Coronary artery (tissue), 2 donors: ENCODE measurements around the gene RPL22L1.
A peak's percentile ranks its signal among the peaks of the same experiment; 100 is the strongest.

Source experiments
- DNase-seq: peaks from one replicate; pipeline ENCODE4 v3.0.0-alpha.2; 2017; ENCODE audit warnings: low spot score
- H3K27ac ChIP-seq, 2 donors: fragments of 200-600 bp; sonication (generic); one replicate each; pipeline ENCODE4 v1.5.1; 2016 to 2019
- H3K4me3 ChIP-seq: fragments of 200-600 bp; sonication (generic); 2 replicates; pipeline ENCODE4 v1.5.1; 2016; ENCODE audit warnings: mild to moderate bottlenecking, moderate library complexity
- TF ChIP-seq, protein P1 (sequence below): fragments of 200-600 bp; sonication (generic); IDR thresholded peaks from one replicate; pipeline ENCODE4 v1.5.1; 2019; ENCODE audit warnings: antibody characterized with exemption

Gene RPL22L1

DNA sequence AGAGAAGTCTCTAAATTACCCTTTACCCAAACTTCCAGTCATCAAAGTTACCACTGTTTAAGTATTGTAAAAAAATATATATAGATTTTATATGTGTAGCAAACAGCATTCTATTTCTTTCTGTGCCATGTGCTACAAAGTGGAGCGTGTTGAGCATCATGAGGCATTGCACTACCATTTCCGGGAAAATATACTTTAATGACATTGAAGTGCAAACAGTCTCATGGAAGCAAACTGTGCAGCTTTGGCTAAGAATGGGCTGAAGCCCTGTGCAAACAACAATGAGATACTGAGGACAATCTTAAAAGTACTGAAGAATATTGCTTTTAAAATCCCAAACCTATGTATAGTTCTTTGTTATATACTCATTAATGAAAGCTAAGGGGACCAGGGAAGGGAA is 6.5 kb upstream of the RPL22L1 start:
- DNase-seq = no peak
- Histone ChIP-seq H3K27ac (no peak overlapping the region), H3K4me3 (no peak overlapping the region)
- TF ChIP-seq, protein P1, sequence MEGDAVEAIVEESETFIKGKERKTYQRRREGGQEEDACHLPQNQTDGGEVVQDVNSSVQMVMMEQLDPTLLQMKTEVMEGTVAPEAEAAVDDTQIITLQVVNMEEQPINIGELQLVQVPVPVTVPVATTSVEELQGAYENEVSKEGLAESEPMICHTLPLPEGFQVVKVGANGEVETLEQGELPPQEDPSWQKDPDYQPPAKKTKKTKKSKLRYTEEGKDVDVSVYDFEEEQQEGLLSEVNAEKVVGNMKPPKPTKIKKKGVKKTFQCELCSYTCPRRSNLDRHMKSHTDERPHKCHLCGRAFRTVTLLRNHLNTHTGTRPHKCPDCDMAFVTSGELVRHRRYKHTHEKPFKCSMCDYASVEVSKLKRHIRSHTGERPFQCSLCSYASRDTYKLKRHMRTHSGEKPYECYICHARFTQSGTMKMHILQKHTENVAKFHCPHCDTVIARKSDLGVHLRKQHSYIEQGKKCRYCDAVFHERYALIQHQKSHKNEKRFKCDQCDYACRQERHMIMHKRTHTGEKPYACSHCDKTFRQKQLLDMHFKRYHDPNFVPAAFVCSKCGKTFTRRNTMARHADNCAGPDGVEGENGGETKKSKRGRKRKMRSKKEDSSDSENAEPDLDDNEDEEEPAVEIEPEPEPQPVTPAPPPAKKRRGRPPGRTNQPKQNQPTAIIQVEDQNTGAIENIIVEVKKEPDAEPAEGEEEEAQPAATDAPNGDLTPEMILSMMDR = no peak

- DNase-seq = no peak
- Histone ChIP-seq H3K27ac (peak overlapping the region; percentile 69 to 91), H3K4me3 (peak overlapping the region; percentile 92)
- TF ChIP-seq, protein P1 = no peak
Measured at GRCh38 chr3:170869239-170869590, 780 bp downstream of the RPL22L1 start.

DNA sequence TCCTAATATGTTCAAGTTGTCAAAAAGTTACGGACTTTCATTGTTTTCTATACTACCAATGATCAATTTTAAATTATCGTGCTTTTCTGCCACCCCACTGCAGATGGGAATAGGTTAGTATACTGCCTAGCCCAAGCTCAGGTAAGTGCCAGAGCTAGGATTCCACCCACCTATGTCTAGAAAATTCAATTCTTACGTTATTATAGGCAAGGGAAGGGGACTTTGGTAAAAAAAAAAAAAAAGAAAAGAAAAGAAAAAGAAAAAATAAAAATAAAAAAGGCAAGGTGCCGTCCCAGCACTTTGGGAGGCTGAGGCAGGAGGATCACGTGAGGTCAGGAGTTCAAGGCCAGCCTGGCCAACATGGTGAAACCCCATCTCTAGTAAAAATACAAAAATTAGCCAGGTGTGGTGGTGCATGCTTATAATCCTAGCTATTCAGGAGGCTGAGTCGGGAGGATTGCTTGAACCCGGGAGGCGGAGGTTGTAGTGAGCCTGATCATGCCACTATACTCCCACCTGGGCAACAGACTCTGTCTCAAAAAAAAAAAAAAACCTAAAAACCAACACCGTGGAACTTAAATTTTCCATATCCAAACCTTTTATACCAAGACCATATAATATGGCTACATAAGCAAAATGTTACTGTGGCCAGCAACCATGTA is 1.3 kb downstream of the RPL22L1 start:
- peak overlapping the region in 1 of 2 donors; percentile 69 for H3K27ac ChIP-seq
- peak overlapping the region; percentile 92 for H3K4me3 ChIP-seq
- DNase-seq = no peak
- TF ChIP-seq, protein P1 = no peak

DNA sequence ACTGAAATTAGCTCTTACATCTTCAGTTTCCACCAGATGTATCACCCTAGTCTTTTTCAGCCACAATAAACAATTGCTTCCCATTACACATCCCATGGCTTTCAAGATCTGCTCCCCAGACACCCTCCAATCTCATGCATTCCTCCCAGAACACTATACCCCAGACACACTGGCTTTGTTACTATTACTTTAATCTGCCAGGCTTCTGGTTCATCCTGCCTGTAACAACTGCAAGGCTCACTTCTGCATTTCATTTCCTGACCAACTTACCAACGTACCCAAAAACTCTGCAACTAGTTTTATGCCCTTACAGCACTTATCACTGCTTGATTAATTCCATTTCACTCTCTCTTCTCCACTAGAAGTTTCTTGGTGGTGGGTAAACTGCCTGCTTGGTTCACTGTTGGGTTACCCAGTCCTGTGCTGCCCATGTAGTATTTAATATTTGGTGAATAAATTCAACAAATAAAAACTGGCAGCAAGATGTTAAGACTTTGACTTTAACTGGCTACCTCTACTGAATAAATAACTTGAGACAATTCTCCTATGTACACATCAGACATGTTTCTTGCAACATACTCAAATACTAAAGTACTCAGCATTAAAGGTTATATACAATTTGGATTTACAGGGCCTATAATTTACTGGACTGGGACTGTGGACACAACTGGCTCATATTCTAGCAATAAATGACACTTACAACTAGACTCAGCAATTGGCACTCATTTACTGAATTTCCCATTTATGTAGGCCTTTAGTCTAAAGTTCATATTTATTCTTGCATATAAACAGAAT is 2.7 kb downstream of the RPL22L1 start:
- TF ChIP-seq, protein P1 = no peak
- no peak overlapping the region for H3K4me3 ChIP-seq
- no peak for DNase-seq
- H3K27ac ChIP-seq = no peak overlapping the region

DNA sequence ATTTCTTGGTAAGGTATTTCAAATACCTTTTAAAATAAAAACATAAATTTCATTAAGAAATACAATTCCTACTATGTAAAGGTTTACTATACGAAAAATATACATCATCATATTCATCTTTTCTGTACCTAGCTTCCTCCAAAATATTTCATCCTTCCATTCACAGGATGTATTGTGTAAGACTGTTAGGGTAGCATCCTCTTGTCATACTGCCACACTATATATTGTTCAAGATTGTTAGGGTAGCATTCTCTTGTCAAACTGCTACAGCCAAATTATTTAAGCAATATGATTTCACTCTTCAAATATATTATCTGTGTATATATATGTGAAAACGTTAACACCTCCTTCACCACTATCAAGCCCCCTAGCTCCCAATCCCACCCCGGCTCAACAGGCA is 3.5 kb downstream of the RPL22L1 start:
- H3K27ac ChIP-seq = no peak overlapping the region
- H3K4me3 ChIP-seq = no peak overlapping the region
- no peak for DNase-seq
- TF ChIP-seq, protein P1 = no peak

DNA sequence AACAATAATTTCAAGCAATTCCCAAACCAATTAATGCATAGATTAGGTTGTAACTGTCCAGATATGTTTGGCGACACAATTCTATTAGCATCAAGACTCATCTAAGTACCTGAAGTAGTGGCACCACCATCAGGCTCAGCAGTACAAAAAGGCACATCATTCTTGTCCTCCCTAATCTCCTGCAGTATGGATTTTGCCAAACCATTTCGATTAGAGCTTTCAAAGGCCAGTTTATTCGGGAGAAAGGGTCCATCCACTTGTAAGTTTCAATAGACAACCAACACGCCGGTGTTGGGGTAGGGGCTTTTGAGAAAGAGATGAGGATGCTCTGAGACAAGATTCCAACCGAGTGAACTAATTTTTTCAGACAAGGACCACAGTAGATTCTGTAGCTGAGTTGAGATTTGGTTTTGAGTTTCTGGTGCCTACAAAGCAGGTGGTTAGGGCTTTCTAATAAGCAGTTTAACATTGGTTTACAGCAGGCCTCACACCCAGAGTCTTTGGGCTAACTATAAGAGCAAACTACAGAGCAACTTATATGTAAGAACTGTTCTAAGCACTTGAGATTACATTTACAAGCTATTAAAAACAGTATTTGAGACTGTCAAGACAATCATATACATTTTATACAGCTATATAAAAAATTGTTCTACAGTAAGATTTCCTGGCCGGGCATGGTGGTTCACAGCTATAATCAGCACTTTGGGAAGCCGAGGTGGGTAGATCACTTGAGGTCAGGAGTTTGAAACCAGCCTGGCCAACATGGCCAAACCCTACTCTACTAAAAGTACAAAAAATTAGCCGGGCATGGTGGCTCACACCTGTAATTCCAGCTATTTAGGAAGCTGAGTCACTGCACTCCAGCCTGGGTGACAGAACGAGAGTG is 4.5 kb downstream of the RPL22L1 start:
- no peak for DNase-seq
- Histone ChIP-seq H3K4me3 (no peak overlapping the region), H3K27ac (no peak overlapping the region)
- TF ChIP-seq, protein P1 = no peak
